ENCODE data around the gene SEH1L. TPM values are rescaled to one million over a fixed set of nuclear protein-coding genes. Genes with fewer than 3 reads are reported as not detected.

The SEH1L gene
- total and polyA plus RNA-seq, 10 of the 15 experiments (the other 5 are each of a cell fraction or from before 2014, with no cell fraction given): 27.5 to 109 (median 52.8) TPM

DNA sequence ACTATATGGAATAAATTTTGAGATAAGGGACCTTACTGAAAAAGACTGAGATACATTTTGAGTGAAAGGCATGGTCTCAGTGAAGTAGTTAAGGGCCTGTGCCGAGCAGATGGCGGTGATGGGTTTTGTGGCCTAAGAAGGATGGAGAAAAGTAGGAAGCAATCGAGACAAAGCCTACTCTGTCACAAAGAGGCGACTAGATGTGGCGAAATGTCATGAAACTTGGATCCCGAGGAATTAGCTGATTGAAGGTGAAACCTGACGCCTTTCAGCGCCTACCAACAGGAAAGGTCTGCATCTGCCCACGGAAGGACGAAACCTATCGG lies 42.8 kb downstream of the SEH1L start (continued):
- TF ChIP-seq ETV6 (conservative IDR thresholded peaks at IDR 0.05 in 1 of 2, IDR thresholded peaks at IDR 0.05 in 1 of 2; ENCODE audit: borderline replicate concordance in 1 of 2, low read depth in 1 of 2) (0 out of 4 replicates have a peak, but pooled peaks of 1 of the 2 experiments have one; percentile 16), TAF1 (IDR thresholded peaks at IDR 0.05; ENCODE audit: borderline replicate concordance, low read depth, low read length) (no peak)

DNA sequence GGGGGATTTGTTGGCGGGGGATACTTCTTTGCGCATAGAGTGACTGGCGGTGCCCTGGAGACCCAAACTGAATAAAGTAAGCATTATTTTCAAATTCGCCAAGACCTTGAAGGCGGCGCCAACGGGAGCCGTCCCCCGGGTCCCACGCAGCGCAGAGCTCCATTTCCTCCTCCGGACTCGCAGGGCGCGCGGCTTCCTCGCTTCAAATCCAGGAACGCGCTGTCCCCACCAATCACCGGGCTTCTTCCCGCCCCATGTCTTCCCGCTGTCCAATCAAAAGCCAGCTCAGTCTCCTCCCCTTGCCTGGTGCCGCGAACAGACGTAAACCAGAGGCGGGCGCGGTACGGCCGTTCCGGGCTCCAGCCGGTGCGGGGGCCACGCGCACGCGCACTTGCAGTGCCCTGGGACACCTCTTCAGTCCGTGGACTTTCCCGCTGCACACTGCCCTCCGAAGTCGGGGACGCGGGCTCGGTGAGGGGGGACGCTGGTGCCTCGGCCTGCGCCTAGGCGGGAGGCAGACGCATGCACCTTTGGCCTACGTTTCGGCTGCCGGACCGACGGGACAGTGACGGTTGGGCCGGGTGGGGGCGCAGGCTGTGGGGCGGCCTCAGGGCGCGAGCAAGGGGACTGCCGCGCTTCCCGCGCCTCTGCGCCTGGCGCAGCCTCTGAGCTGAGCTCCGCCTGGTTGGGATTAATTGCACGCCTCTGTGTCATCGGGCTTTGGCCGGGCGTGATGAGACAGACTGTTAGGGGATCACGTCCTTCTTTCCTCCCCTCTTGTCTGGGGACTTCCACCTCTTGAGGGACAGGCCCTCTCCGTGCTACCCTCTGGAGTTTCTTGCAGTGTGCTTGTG lies 43.4 kb downstream of the SEH1L start, which contains the start of gene CEP192:
TSS of gene CEP192 (plus strand) at position 396 of the 854 bp plus-strand sequence. CDS start 8,063 bp downstream, outside the sequence.
- Histone ChIP-seq H4K20me1 (ENCODE audit: control insufficient read depth, insufficient read depth) (no peaks in the 10 kb centered on the region), H3K9me3 (replicated peaks; ENCODE audit: control insufficient read depth, insufficient read depth, low read length) (no peaks in the 10 kb centered on the region; the same call in 2 of the 3 replicates), H3K79me2 (ENCODE audit: control insufficient read depth, insufficient read depth, low read length) (peaks cover 51% of the 10 kb centered on the region), H3K36me3 (ENCODE audit: control insufficient read depth in 2 of 2, insufficient read depth in 2 of 2, low read length in 1 of 2) (peaks cover 0 to 8% of the 10 kb centered on the region in 2 experiments; a peak in 1 of 4 replicates), H3K27ac (ENCODE audit: control insufficient read depth, insufficient read depth) (peak within 1 kb of the TSS; percentile 94), H3K4me2 (ENCODE audit: control insufficient read depth, insufficient read depth) (peak within 1 kb of the TSS; percentile 97), H3K4me1 (ENCODE audit: control insufficient read depth, insufficient read depth, low read length) (peaks cover 10% of the 10 kb centered on the region), H3K9ac (ENCODE audit: control insufficient read depth, insufficient read depth, low read length) (peak within 1 kb of the TSS; percentile 95), H3K27me3 (replicated peaks in 1 of 2; ENCODE audit: control insufficient read depth in 2 of 2, insufficient read depth in 2 of 2, low read length in 1 of 2) (no peaks in the 10 kb centered on the region), H2AFZ (ENCODE audit: control insufficient read depth, low read depth, low read length) (peak within 1 kb of the TSS; percentile 93), H3K4me3 (peak within 1 kb of the TSS; percentile 76)
- ATAC-seq (peak; percentile 91), DNase-seq (ENCODE audit: low read depth, low spot score) (peak; percentile 96), FAIRE-seq (peak; percentile 80)
- ChIA-PET SMC1A (ENCODE audit: uncharacterized antibody, unreplicated experiment) (interaction anchor here (1.7 kb wide), 1 partner anchor 8 kb away, joined by 8 read pairs; no protein-coding TSS in a partner anchor), POLR2A (interaction anchor here (0.6 to 1.9 kb wide), 12 partner anchors 9 to 681 kb away, joined by 3 to 17 read pairs (median 4); partner anchors contain the start of genes AFG3L2, PTPN2 and SEH1L), RAD21 (ENCODE audit: unreplicated experiment) (interaction anchor here (0.6 to 1.1 kb wide), 5 partner anchors 9 to 622 kb away, joined by 3 to 4 read pairs (median 4); no protein-coding TSS in a partner anchor), CTCF (interaction anchor here (1.1 to 1.7 kb wide), 3 partner anchors 8 to 105 kb away, joined by 3 to 7 read pairs (median 4); no protein-coding TSS in a partner anchor)
- in situ Hi-C loops (cut with MboI): no loop called here
- no TSS peak for BruUV-seq (replicated peaks)
- 1% methylated on average over 69 of the region's 73 CpGs for WGBS (ENCODE audit: insufficient coverage, insufficient replicate concordance, low lambda C conversion rate, missing lambda C conversion rate)
- intact Hi-C loops (cut with micrococcal nuclease; ENCODE audit: unreplicated experiment): loop anchor here (2.0 to 10.0 kb wide), 5 partner anchors 40 to 744 kb away; partner anchors contain the start of gene PTPN2
- peak; percentile 80 for TF ChIP-seq LARP7 (IDR thresholded peaks at IDR 0.05)
- peak; percentile 72 for TF ChIP-seq FOS (IDR thresholded peaks at IDR 0.05; ENCODE audit: borderline replicate concordance, extremely low read depth, insufficient read length)
- peak; percentile 94 for TF ChIP-seq POLR2AphosphoS5 (IDR thresholded peaks at IDR 0.05; ENCODE audit: low read length)
- TF ChIP-seq, protein P1, sequence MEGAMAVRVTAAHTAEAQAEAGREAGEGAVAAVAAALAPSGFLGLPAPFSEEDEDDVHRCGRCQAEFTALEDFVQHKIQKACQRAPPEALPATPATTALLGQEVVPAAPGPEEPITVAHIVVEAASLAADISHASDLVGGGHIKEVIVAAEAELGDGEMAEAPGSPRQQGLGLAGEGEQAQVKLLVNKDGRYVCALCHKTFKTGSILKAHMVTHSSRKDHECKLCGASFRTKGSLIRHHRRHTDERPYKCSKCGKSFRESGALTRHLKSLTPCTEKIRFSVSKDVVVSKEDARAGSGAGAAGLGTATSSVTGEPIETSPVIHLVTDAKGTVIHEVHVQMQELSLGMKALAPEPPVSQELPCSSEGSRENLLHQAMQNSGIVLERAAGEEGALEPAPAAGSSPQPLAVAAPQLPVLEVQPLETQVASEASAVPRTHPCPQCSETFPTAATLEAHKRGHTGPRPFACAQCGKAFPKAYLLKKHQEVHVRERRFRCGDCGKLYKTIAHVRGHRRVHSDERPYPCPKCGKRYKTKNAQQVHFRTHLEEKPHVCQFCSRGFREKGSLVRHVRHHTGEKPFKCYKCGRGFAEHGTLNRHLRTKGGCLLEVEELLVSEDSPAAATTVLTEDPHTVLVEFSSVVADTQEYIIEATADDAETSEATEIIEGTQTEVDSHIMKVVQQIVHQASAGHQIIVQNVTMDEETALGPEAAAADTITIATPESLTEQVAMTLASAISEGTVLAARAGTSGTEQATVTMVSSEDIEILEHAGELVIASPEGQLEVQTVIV (IDR thresholded peaks at IDR 0.05; ENCODE audit: borderline replicate concordance, partially characterized antibody): peak; percentile 98
- TF ChIP-seq NFXL1 (IDR thresholded peaks at IDR 0.05; ENCODE audit: borderline replicate concordance): no peak
- peak; percentile 3; the same call in 1 of the 2 replicates for TF ChIP-seq STAT1 (conservative IDR thresholded peaks at IDR 0.05)
- TF ChIP-seq BACH1 (IDR thresholded peaks at IDR 0.05; ENCODE audit: borderline replicate concordance): peak; percentile 87
- TF ChIP-seq, protein P2, sequence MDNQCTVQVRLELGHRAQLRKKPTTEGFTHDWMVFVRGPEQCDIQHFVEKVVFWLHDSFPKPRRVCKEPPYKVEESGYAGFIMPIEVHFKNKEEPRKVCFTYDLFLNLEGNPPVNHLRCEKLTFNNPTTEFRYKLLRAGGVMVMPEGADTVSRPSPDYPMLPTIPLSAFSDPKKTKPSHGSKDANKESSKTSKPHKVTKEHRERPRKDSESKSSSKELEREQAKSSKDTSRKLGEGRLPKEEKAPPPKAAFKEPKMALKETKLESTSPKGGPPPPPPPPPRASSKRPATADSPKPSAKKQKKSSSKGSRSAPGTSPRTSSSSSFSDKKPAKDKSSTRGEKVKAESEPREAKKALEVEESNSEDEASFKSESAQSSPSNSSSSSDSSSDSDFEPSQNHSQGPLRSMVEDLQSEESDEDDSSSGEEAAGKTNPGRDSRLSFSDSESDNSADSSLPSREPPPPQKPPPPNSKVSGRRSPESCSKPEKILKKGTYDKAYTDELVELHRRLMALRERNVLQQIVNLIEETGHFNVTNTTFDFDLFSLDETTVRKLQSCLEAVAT (IDR thresholded peaks at IDR 0.05): peak; percentile 46; the same call in 1 of the 2 replicates
- peak; percentile 43; the same call in 1 of the 2 replicates for TF ChIP-seq CREB1 (IDR thresholded peaks at IDR 0.05; ENCODE audit: low read depth)
- TF ChIP-seq E2F8 (IDR thresholded peaks at IDR 0.05; ENCODE audit: low read depth, partially characterized antibody): no peak
- no peak for TF ChIP-seq SUZ12 (IDR thresholded peaks at IDR 0.05; ENCODE audit: unreplicated experiment)
